NCI-H2171 (cell line): ENCODE data around the gene CMIP.
"Not testable (repeated sequence)": the region's sequence is repeated elsewhere in the genome, so short reads cannot be mapped to it uniquely, and the experiment has no call there.

Experiments used
- DNase-seq: peaks from one replicate; lab custom pipeline; 2025; lab: John Stamatoyannopoulos, UW

The CMIP gene

GRCh38 chr16:81421536-81421935, 23.1 kb upstream of the CMIP start:
- DNase-seq = no peak

DNA sequence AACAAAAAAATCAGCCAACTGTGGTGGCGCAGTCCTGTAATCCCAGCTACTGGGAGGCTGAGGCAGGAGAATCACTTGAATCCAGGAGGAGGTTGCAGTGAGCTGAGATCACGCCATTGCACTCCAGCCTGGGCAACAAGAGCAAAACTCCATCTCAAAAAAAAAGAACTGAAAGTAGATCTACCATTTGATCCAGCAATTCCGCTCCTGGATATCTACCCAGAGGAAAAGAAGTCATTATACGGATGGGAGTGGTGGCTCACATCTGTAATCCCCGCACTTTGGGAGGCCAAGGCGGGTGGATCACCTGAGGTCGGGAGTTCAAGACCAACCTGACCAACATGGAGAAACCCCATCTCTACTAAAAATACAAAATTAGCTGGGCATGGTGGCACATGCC, 22.5 kb upstream of the CMIP start:
- DNase-seq = not testable (repeated sequence)

DNA sequence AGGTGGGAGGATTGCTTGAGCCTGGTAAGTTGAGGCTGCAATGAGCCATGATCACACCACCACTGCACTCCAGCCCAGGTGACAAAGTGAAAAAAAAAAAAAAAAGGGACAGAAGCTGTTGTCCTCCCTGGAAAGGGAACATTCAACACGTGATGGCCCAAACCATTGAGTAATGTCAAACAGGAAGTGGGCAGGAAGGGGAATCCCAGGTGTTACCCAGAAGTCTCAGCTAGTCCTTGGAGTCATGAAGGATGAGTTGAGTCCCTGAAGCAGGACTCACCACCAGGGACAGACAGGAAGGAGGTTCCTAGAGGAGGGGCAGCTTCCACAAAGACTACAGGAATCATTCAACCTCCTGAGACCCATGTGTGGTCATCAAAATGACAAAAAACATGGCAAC, 19.8 kb upstream of the CMIP start:
- DNase-seq = no peak

DNA sequence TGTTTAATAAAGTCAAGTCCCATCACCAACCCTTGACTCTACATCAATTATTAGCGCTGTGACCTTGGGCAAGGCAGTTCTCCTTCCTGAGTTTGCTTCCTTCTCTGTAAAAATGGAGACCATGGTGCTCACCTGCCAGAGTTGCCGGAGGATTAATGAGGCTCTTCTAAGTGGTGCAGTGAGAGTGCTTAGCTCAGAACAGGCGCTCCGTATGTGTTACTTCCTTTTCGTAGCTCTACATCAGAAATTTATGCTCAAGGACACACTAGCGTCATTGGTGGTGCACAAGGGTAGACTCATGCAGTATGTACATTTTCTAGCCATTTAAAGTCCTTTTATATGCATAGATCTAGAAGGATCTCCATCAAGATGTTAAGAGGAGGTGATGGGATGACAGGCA, 17.4 kb upstream of the CMIP start:
- DNase-seq = no peak

- DNase-seq = peak; percentile 96
Measured at GRCh38 chr16:81429045-81429521, 15.5 kb upstream of the CMIP start.

- no peak for DNase-seq
Measured at GRCh38 chr16:81431554-81432353, 12.9 kb upstream of the CMIP start.

- DNase-seq = no peak
Measured at GRCh38 chr16:81432937-81433557, 11.6 kb upstream of the CMIP start.

DNA sequence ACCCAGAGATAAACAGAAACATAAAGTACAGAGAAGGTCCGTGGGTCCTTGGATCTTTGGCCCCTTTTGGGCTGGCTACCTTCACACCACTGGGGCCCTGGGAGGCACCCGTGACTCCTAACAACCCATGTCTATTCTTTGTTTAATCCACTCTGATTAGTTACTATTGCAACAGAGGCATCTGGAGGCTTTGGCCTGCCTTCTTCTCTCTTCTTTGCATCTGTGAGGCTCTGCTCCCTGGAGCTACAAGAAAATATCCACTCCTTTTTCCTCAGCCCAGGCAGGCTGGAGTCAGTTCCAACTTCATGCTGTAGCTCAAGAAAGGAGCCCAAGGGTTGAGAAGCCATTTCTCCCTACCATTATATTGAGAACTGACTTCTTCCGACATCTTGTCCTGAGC, 9.5 kb upstream of the CMIP start:
- no peak for DNase-seq

DNA sequence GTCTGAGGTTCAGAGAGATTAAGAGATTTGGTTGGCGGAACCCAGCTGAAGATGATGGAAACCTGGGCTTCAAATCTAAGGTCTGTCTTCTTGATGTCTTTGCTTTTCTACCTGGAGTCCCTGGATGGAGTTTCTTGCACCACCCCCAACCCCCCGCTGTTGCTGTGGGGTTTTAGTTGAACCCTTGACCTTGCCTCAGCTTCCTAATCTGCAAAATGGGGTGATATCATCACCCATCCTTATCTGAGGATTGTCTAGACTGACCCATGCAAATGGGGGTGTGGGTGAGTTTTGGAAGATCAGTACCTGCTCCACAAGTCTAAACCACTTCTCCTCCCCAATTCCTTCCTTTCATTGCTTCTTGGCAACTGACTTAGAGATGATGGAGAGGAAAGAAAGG, 9.0 kb upstream of the CMIP start:
- no peak for DNase-seq

GRCh38 chr16:81436386-81436785, 8.2 kb upstream of the CMIP start:
- no peak for DNase-seq

GRCh38 chr16:81437865-81438264, 6.7 kb upstream of the CMIP start:
- no peak for DNase-seq

GRCh38 chr16:81440888-81441761, 3.5 kb upstream of the CMIP start:
- no peak for DNase-seq

DNA sequence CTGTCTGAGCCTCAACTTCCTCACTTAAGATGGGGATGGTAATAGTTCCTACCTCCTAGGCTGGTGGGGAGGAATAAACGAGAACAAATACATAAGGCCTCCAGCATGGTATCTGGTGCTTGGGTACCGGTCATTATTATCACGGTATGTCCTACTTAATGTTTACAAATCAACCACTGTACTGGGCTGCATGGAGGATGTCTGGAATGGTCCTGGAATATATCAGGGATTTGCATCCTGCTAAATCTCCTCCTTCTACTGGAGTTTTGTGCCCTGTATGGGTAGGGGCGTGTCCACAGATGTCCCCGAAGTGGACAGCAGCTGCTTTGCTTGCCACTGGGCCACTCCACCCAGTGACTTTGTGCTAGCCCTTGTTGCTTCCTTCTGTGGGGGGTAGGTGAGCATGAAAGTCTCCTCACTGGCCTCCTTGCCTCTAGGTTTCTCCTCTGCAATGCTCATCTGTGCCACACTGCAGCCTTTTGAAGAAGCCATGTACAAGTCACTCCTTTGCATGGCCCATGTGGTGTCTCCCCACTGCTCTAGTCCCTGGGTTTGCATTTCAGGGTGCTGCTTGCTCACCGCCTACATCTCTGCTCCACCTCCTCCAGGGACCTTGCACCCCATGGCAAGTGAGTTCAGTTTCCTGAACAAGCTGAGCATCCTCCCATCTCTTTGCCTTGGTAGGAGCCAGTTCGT, 2.2 kb upstream of the CMIP start:
- DNase-seq = no peak

DNA sequence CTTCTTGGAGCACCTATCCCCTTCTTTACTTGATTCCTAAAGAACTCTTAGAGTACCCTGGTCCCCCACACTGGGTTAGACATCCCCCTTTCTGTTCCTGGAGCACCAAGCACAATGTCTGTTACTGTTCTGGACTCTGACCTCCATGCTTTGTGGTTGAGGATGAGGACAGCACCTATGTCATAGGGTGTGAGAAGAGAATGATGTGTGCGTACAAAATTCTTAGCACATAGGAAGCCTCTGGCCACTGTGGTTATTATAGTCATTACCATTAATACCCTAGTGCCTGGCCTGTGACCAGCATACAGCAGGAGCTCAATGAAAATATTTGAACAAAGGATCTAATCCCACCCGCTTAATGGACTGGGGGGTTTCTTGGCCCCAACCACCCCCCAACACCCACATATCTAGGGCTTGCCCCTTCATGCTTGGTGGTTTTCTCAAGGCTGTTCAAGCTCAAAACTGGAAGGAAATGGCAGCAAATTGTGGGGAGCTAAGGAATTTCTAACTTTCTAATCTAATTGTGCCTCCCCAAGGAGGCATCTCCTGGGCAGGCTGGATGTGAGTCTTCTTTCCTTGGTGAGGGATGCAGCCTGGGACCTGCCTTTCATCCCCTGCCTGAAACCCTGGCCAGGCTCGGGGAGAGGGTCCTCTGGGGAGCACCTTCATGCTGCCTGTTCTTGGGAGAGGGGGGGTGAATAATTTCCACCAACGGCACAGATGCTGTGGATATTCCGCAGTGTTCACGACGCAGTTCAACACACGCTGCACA, 1.5 kb upstream of the CMIP start:
- no peak for DNase-seq

- no peak for DNase-seq
Measured at GRCh38 chr16:81443688-81444447, 740 bp upstream of the CMIP start.

GRCh38 chr16:81445143-81445961, 744 bp downstream of the CMIP start:
- no peak for DNase-seq

DNA sequence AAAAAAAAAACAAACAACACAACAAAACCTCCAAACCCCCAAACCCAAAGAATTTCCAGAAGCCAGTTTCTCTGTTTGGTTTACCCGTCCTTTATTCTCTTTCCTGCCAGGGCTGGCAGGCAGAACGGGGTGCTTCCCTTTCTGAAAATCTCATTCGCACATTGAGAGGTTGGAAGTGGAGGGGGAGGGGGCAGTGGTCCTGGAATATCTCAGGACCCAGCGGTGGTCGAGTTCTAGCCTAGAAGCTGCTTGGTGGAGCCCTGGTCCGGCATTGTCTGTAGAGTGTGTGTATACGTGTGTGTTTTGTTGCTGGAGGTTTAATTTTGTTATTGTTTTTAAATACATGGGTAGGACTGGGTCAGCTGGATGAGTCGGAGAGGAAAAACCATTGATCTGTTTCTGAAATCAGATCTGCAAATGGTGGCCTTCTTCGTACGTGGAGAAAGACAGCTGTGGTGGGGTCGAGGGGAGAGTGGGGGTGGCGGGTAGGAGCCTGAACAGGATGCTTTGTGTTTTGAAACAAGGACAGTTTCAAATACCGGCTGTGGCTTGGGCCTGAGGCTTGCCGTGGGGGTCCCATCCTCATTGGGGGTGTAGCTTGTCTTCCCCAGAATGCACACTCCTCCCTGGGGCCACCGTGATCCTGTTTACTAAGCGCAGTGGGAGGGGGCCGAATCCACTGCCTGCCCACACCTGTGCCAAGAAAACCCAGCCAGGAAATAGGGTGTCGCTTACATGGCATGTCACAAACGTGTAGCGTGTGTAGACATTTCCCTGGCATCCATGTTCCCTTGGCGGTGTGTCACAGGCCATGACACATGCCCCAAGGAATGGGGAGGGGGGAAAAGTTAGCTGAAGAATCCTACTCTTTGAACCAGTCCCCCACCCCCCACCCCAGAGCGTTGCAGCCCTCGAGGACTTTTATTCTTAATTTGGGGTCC, 1.6 kb downstream of the CMIP start:
- DNase-seq = no peak

- no peak for DNase-seq
Measured at GRCh38 chr16:81446907-81447268, 2.3 kb downstream of the CMIP start.
